Uterus (tissue), 2 donors: ENCODE results near the gene CDK2.

ENCODE experiments used
- POLR2A ChIP-seq, 2 donors: fragments of 450-650 bp; IDR thresholded peaks; one replicate each; pipeline ENCODE4 v1.6.1; 2016; ENCODE audit warnings: antibody characterized with exemption in 2 of 2, mild to moderate bottlenecking in 1 of 2, moderate library complexity in 1 of 2
- TF ChIP-seq, protein P1 (sequence below), 4 experiments: fragments of 200-600 bp in 2 of 4; fragments of 450-650 bp in 2 of 4; sonication (generic) in 2 of 4; IDR thresholded peaks; one replicate each; pipeline ENCODE4 v1.5.1; 2016 to 2019; ENCODE audit warnings: antibody characterized with exemption in 4 of 4, mild to moderate bottlenecking in 2 of 4, moderate library complexity in 1 of 4

DNA sequence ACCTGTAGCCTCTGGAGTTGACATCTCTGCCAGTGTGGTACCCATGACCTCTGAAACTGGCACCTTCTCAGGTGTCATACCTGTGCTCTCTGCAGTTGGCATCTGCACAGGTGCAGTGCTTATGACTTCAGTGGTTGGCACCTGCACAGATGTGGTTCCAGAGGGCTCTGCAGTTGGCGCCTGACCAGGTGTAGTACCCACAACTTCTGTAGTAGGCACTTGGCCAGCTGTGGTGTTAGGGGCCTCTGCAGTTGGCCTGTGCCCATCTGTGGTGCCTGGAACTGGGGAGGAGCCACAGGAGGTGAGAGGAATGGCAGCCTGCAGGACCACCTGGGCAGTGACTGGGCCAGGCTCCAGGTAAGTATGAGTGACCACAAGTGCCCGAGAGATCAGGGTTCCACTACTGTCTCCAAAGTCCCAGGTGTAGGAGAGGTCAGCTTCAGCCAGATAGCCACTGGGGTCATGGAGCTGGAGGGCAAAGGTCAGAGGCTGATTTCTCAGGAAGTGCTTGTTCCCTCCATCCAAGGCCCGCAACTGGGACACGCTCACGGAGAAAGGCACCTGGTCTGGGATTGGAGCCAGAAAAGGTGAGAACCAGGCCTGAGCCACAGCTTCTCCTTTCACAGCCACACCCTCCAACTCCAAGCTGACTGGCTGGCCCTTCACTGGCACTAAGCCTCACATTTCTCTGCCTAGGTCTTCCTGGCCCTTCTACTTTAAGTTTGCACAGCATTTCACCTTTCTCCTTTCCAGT, 9.3 kb upstream of the CDK2 start:
- TF ChIP-seq, protein P1, sequence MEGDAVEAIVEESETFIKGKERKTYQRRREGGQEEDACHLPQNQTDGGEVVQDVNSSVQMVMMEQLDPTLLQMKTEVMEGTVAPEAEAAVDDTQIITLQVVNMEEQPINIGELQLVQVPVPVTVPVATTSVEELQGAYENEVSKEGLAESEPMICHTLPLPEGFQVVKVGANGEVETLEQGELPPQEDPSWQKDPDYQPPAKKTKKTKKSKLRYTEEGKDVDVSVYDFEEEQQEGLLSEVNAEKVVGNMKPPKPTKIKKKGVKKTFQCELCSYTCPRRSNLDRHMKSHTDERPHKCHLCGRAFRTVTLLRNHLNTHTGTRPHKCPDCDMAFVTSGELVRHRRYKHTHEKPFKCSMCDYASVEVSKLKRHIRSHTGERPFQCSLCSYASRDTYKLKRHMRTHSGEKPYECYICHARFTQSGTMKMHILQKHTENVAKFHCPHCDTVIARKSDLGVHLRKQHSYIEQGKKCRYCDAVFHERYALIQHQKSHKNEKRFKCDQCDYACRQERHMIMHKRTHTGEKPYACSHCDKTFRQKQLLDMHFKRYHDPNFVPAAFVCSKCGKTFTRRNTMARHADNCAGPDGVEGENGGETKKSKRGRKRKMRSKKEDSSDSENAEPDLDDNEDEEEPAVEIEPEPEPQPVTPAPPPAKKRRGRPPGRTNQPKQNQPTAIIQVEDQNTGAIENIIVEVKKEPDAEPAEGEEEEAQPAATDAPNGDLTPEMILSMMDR (IDR thresholded peaks at IDR 0.05), result no peak
- no peak for TF ChIP-seq POLR2A (IDR thresholded peaks at IDR 0.05)
